Activated CD4-positive, alpha-beta T cell treated with anti-CD3 and anti-CD28 coated beads, Interleukin-2, amount 50 U/mL, for 48 hours (primary cell): ENCODE measurements around the gene EIF5A2.
"Not testable (repeated sequence)": the region's sequence is repeated elsewhere in the genome, so short reads cannot be mapped to it uniquely, and the experiment has no call there.

ENCODE experiments used
- DNase-seq, 2 experiments: peaks; one replicate each; pipeline ENCODE4 v3.0.0-alpha.2; 2020

EIF5A2 gene

GRCh38 chr3:170896333-170896732 is 12.1 kb downstream of the EIF5A2 start:
- not testable (repeated sequence) for DNase-seq

- DNase-seq = no peak
These were observed 14.5 kb downstream of the EIF5A2 start for GRCh38 chr3:170893895-170894294.

- no peak for DNase-seq
These were observed 18.8 kb downstream of the EIF5A2 start for GRCh38 chr3:170889630-170890029.

GRCh38 chr3:170889132-170889531 is 19.3 kb downstream of the EIF5A2 start:
- no peak for DNase-seq

- DNase-seq = not testable (repeated sequence)
These were observed 24.1 kb downstream of the EIF5A2 start for GRCh38 chr3:170884109-170884930.

- DNase-seq = not testable (repeated sequence)
These were observed 29.7 kb downstream of the EIF5A2 start for GRCh38 chr3:170878688-170879087.

GRCh38 chr3:170877311-170877710 is 31.1 kb downstream of the EIF5A2 start:
- not testable (repeated sequence) for DNase-seq

GRCh38 chr3:170876537-170876936 is 31.9 kb downstream of the EIF5A2 start:
- no peak for DNase-seq

GRCh38 chr3:170869645-170870593 is 38.5 kb downstream of the EIF5A2 start, which contains the start of gene RPL22L1:
RPL22L1 (minus strand) TSS chr3:170870195; CDS start chr3:170870167, 28 bp downstream.
- peak; percentile 92 to 94 for DNase-seq

GRCh38 chr3:170869239-170869590 is 39.2 kb downstream of the EIF5A2 start:
- DNase-seq = no peak

- DNase-seq = peak in 1 of 2 experiments; percentile 26
These were observed 39.7 kb downstream of the EIF5A2 start for GRCh38 chr3:170868577-170869238.

- DNase-seq = no peak
These were observed 41.1 kb downstream of the EIF5A2 start for GRCh38 chr3:170867143-170867937.

GRCh38 chr3:170866499-170866898 is 41.9 kb downstream of the EIF5A2 start:
- no peak for DNase-seq

GRCh38 chr3:170865209-170866094 is 43.0 kb downstream of the EIF5A2 start:
- no peak for DNase-seq

- DNase-seq = no peak
These were observed 43.8 kb downstream of the EIF5A2 start for GRCh38 chr3:170864525-170865208.

GRCh38 chr3:170863816-170864215 is 44.6 kb downstream of the EIF5A2 start:
- no peak for DNase-seq

- DNase-seq = no peak
These were observed 45.6 kb downstream of the EIF5A2 start for GRCh38 chr3:170862618-170863374.

GRCh38 chr3:170858599-170858998 is 49.8 kb downstream of the EIF5A2 start:
- no peak for DNase-seq

- DNase-seq = no peak
These were observed 56.1 kb downstream of the EIF5A2 start for GRCh38 chr3:170852324-170852723.
